Fibroblast of lung (primary cell): ENCODE data around the gene STX11. TPM values are rescaled to one million over a fixed set of nuclear protein-coding genes. Genes with fewer than 3 reads are reported as not detected.

ENCODE experiments used
- DNase-seq, 2 donors: peaks; one replicate each; pipeline versions ENCODE4 v3.0.0 to v3.0.0-alpha.2; 2010; ENCODE audit warnings: low read depth in 2 of 2
- H2AFZ ChIP-seq: 2 replicates; pipeline ENCODE4 v1.5.1; 2012; ENCODE audit warnings: low read length, control low read depth, inconsistent platforms
- H3K27ac ChIP-seq: 2 replicates; pipeline ENCODE4 v1.5.1; 2011; ENCODE audit warnings: low read length, control low read depth; ENCODE audit not compliant: insufficient read depth
- H3K27me3 ChIP-seq: 2 replicates; pipeline ENCODE4 v1.5.1; 2011; ENCODE audit warnings: mild to moderate bottlenecking, low read length; ENCODE audit not compliant: control insufficient read depth, insufficient read depth
- H3K36me3 ChIP-seq: 2 replicates; pipeline ENCODE4 v1.5.1; 2011; ENCODE audit warnings: low read length; ENCODE audit not compliant: control insufficient read depth, insufficient read depth
- H3K4me1 ChIP-seq: 2 replicates; pipeline ENCODE4 v1.5.1; 2011; ENCODE audit warnings: low read length; ENCODE audit not compliant: control insufficient read depth, insufficient read depth; ENCODE audit errors: extremely low read depth
- H3K4me2 ChIP-seq: 2 replicates; pipeline ENCODE4 v1.5.1; 2011; ENCODE audit warnings: low read length, control low read depth; ENCODE audit not compliant: insufficient read depth; ENCODE audit errors: extremely low read depth
- H3K4me3 ChIP-seq, 4 experiments: fragments of 200-600 bp in 1 of 4; sonication (generic) in 1 of 4; replicated peaks in 1 of 4; 2 replicates each; pipeline ENCODE4 v1.5.1; 2011 to 2016; ENCODE audit warnings: low read length in 4 of 4, low read depth in 3 of 4, mild to moderate bottlenecking in 3 of 4, control low read depth in 2 of 4, inconsistent platforms in 1 of 4, mixed read lengths in 1 of 4; ENCODE audit not compliant: insufficient read depth in 1 of 4; ENCODE audit errors: control extremely low read depth in 1 of 4
- H3K79me2 ChIP-seq: 2 replicates; pipeline ENCODE4 v1.5.1; 2012; ENCODE audit warnings: mild to moderate bottlenecking, low read length, inconsistent platforms; ENCODE audit not compliant: control insufficient read depth, insufficient read depth
- H3K9ac ChIP-seq: 2 replicates; pipeline ENCODE4 v1.5.1; 2011; ENCODE audit warnings: mild to moderate bottlenecking, low read length, control low read depth; ENCODE audit not compliant: insufficient read depth
- H3K9me3 ChIP-seq: 2 replicates; pipeline ENCODE4 v1.5.1; 2012; ENCODE audit warnings: low read depth, low read length; ENCODE audit not compliant: control insufficient read depth, insufficient read depth
- H4K20me1 ChIP-seq: 2 replicates; pipeline ENCODE4 v1.5.1; 2011; ENCODE audit warnings: low read length; ENCODE audit not compliant: control insufficient read depth, insufficient read depth; ENCODE audit errors: extremely low read depth
- CTCF ChIP-seq, 2 donors: IDR thresholded peaks in 1 of 2; conservative IDR thresholded peaks in 1 of 2; 1 replicate in 1 of 2; 2 replicates in 1 of 2; pipeline ENCODE4 v1.5.1; 2011 to 2012; ENCODE audit warnings: low read length in 2 of 2, control low read depth in 1 of 2, inconsistent platforms in 1 of 2, low read depth in 1 of 2, mild to moderate bottlenecking in 1 of 2
- EZH2 ChIP-seq: IDR thresholded peaks from 2 replicates; pipeline ENCODE4 v1.5.1; 2012; ENCODE audit warnings: low read length, control low read depth, mild to moderate bottlenecking; ENCODE audit errors: missing control alignments
- polyA plus RNA-seq, 2 donors: library from polyadenylated mRNA; depleted of rRNA in 1 of 2; stranded (reverse) in 1 of 2; unstranded in 1 of 2; fragments of >200 nt; gene quantifications; 2 replicates each; pipeline ENCODE4 v1.2.1, GENCODE V29; 2011 to 2012; ENCODE audit warnings: missing spikeins in 1 of 2
- total RNA-seq: library from RNA; depleted of rRNA; stranded (reverse); fragments of >200 nt; gene quantifications from 2 replicates; pipeline ENCODE4 v1.2.1, GENCODE V29; 2014

Gene STX11
- total and polyA plus RNA-seq, 2 donors (not counting 1 experiment from before 2014, with no cell fraction given) = 0.33 to 6.6 TPM

DNA sequence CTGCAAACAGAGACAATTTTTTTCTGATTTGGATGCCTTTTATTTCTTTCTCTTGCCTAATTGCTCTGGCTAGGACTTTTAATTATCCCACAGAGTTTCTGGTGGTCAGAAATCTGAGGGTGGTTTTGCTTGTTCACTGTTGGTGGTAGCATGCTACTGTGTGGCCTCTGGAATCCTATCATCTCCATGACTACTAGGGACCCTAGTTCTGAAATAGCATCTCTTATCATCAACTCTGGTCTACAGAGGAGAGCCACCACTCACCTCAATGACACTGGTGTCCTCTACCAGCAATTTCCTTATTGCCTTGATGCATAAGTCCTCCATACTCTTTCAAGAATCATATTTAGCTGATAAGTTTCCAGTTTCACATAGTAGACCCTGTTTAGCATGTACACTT is 27.5 kb upstream of the STX11 start:
- no peak for TF ChIP-seq CTCF (conservative IDR thresholded peaks at IDR 0.05 in 1 of 2, IDR thresholded peaks at IDR 0.05 in 1 of 2; ENCODE audit: low read depth in 1 of 2, low read length in 2 of 2)
- no peak for TF ChIP-seq EZH2
- Histone ChIP-seq H3K4me1 (no peaks in the 10 kb centered on the region), H3K27ac (no peak overlapping the region)

DNA sequence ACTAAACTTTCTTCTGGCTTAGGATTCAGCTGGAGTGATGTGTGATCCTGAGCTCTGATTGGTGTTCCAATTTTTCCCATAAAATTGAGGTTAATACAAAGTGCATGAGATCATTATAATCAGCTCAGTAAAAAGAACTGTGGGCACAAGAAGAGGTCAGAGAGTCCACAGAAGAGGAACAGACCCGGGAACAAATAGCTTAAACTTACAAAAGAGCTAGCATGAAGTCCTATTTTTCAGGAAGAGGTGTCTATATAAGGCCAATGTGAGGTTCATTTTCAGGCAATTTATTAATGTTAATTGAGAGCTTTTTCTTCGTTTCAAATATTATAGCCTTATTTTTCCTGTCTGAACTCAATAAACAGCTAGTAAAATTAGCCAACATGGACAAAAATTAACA is 26.9 kb upstream of the STX11 start:
- Histone ChIP-seq H3K36me3 (no peaks in the 10 kb centered on the region), H3K9me3 (no peaks in the 10 kb centered on the region), H3K79me2 (no peaks in the 10 kb centered on the region), H3K27ac (no peak overlapping the region), H3K4me3 (no peak overlapping the region), H3K27me3 (no peaks in the 10 kb centered on the region), H2AFZ (no peak overlapping the region), H3K4me1 (no peaks in the 10 kb centered on the region), H4K20me1 (no peaks in the 10 kb centered on the region), H3K4me2 (no peak overlapping the region), H3K9ac (no peak overlapping the region)
- no peak for DNase-seq
- TF ChIP-seq CTCF (conservative IDR thresholded peaks at IDR 0.05 in 1 of 2, IDR thresholded peaks at IDR 0.05 in 1 of 2; ENCODE audit: low read depth in 1 of 2, low read length in 2 of 2) = no peak
- TF ChIP-seq EZH2 = no peak

More for the DNA sequence above, 27.5 kb upstream of the STX11 start:
- Histone ChIP-seq H3K9me3 (no peaks in the 10 kb centered on the region), H4K20me1 (no peaks in the 10 kb centered on the region), H3K27me3 (no peaks in the 10 kb centered on the region), H3K4me3 (no peak overlapping the region), H3K4me2 (no peak overlapping the region), H3K79me2 (no peaks in the 10 kb centered on the region), H3K9ac (no peak overlapping the region), H2AFZ (no peak overlapping the region), H3K36me3 (no peaks in the 10 kb centered on the region)
- DNase-seq = no peak

- Histone ChIP-seq H3K9me3 (no peaks in the 10 kb centered on the region), H3K27ac (no peak overlapping the region), H3K27me3 (no peaks in the 10 kb centered on the region), H2AFZ (no peak overlapping the region), H3K79me2 (no peaks in the 10 kb centered on the region), H3K36me3 (no peaks in the 10 kb centered on the region), H4K20me1 (no peaks in the 10 kb centered on the region), H3K4me3 (no peak overlapping the region), H3K9ac (no peak overlapping the region), H3K4me2 (no peak overlapping the region), H3K4me1 (no peaks in the 10 kb centered on the region)
- DNase-seq = no peak
- TF ChIP-seq CTCF (conservative IDR thresholded peaks at IDR 0.05 in 1 of 2, IDR thresholded peaks at IDR 0.05 in 1 of 2; ENCODE audit: low read depth in 1 of 2, low read length in 2 of 2) = no peak
- TF ChIP-seq EZH2 = no peak
Measured at GRCh38 chr6:144123836-144124235, 26.5 kb upstream of the STX11 start.
